Measurements from ENCODE around the gene RPF1.

RPF1 gene, protein sequence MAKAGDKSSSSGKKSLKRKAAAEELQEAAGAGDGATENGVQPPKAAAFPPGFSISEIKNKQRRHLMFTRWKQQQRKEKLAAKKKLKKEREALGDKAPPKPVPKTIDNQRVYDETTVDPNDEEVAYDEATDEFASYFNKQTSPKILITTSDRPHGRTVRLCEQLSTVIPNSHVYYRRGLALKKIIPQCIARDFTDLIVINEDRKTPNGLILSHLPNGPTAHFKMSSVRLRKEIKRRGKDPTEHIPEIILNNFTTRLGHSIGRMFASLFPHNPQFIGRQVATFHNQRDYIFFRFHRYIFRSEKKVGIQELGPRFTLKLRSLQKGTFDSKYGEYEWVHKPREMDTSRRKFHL

DNA sequence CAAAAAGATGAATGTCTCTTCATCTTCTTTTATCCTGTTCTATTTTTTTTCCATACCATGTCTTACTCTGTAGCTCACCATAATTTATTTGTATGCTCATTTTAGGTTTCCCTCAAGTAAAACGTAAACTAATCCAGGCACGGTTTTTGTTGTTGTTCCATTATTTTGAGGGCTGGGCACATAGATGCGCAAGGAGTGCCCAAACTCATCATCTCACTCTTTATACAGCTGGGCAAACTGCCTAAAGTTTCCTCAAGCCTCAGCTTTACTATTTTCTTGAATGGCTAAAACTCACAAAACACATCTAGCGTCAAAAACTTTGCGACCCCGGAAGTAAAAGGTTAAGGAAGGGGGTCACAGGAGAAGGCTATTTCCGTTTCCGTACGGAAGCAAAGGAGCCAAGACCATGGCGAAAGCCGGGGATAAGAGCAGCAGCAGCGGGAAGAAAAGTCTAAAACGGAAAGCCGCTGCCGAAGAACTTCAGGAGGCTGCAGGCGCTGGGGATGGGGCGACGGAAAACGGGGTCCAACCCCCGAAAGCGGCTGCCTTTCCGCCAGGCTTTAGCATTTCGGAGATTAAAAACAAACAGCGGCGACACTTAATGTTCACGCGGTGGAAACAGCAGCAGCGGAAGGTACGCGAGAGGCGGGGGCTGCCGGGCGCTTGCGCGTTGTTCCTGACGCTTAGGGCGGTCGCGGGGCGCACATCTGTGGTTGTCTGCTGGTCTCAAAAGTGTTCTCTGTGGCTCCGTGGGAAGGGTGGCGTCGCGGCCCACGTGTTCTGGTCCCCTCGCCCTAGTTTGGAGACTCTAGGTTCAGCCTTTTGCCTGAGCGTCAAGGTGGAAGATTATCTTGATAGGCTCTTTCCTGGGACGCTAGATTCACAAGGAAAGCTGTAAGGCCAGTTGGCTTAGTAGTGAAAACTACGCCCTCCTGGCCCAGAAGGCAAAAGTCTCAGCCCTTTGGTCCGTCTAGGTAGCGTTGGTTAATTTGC lies at the start of gene RPF1:
TSS of gene RPF1 (plus strand) at position 391 of the 993 bp plus-strand sequence. CDS start at position 407, 16 bp downstream.
- H4K20me1 ChIP-seq (ENCODE audit: low read depth, low read length): peaks cover 22% of the 10 kb centered on the region; the same call in 1 of the 2 replicates
- H3K4me2 ChIP-seq (ENCODE audit: low read depth, low read length, poor library complexity, severe bottlenecking): peak within 1 kb of the TSS; percentile 98
- H3K9me3 ChIP-seq (ENCODE audit: insufficient read depth, low read length): peaks cover 7% of the 10 kb centered on the region; the same call in 1 of the 2 replicates
- H3K9ac ChIP-seq (ENCODE audit: low read length): peak within 1 kb of the TSS; percentile 72
- H3K27ac ChIP-seq (ENCODE audit: low read depth, low read length): peak within 1 kb of the TSS; percentile 60
- H3F3A ChIP-seq (ENCODE audit: insufficient read depth): no peaks in the 10 kb centered on the region
- no peaks in the 10 kb centered on the region for H3K9me2 ChIP-seq (replicated peaks; ENCODE audit: insufficient read depth, low read length)
- H3K36me3 ChIP-seq (ENCODE audit: low read length): peaks cover 30% of the 10 kb centered on the region
- H3K79me2 ChIP-seq (ENCODE audit: insufficient read depth, low read length): peaks cover 51% of the 10 kb centered on the region
- H3K4me3 ChIP-seq (ENCODE audit: insufficient read depth, low read length, poor library complexity, severe bottlenecking): peak within 1 kb of the TSS; percentile 89
- no peaks in the 10 kb centered on the region for H3K27me3 ChIP-seq (ENCODE audit: low read length)
- H2AFZ ChIP-seq (ENCODE audit: low read depth, low read length, severe bottlenecking): peak within 1 kb of the TSS; percentile 93
- TF ChIP-seq, protein P1, sequence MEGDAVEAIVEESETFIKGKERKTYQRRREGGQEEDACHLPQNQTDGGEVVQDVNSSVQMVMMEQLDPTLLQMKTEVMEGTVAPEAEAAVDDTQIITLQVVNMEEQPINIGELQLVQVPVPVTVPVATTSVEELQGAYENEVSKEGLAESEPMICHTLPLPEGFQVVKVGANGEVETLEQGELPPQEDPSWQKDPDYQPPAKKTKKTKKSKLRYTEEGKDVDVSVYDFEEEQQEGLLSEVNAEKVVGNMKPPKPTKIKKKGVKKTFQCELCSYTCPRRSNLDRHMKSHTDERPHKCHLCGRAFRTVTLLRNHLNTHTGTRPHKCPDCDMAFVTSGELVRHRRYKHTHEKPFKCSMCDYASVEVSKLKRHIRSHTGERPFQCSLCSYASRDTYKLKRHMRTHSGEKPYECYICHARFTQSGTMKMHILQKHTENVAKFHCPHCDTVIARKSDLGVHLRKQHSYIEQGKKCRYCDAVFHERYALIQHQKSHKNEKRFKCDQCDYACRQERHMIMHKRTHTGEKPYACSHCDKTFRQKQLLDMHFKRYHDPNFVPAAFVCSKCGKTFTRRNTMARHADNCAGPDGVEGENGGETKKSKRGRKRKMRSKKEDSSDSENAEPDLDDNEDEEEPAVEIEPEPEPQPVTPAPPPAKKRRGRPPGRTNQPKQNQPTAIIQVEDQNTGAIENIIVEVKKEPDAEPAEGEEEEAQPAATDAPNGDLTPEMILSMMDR (IDR thresholded peaks at IDR 0.05; ENCODE audit: insufficient read depth, low read length, poor library complexity, severe bottlenecking): no peak
- no peak for TF ChIP-seq EZH2phosphoT487 (conservative IDR thresholded peaks at IDR 0.05; ENCODE audit: low read length)

DNA sequence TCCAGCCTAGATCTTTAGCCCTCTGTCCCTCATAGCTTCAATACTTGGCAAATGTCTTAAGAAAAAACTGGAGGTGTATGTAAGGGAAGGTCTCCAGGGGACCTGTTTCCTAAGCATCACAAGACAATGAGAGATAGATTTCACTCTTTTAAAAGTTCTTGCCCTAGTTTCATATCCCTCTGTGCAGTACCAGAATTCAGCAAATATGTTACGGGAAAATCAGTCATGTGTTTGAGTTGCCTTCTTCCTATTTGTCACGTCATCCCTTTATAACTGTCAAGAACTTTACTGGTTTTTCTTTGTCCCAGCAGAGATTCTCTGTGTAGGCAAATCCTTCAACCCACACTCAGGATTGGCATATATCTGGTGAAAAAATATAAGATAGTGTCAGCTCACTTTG lies 48.5 kb upstream of the RPF1 start:
- Histone ChIP-seq H3K79me2 (ENCODE audit: insufficient read depth, low read length) (no peaks in the 10 kb centered on the region), H4K20me1 (ENCODE audit: low read depth, low read length) (no peaks in the 10 kb centered on the region), H3K36me3 (ENCODE audit: low read length) (no peaks in the 10 kb centered on the region), H3K27me3 (ENCODE audit: low read length) (no peaks in the 10 kb centered on the region), H3K4me2 (ENCODE audit: low read depth, low read length, poor library complexity, severe bottlenecking) (no peak overlapping the region), H3F3A (ENCODE audit: insufficient read depth) (no peaks in the 10 kb centered on the region), H3K9me3 (ENCODE audit: insufficient read depth, low read length) (no peaks in the 10 kb centered on the region), H3K9me2 (replicated peaks; ENCODE audit: insufficient read depth, low read length) (no peaks in the 10 kb centered on the region), H3K27ac (ENCODE audit: low read depth, low read length) (no peak overlapping the region), H2AFZ (ENCODE audit: low read depth, low read length, severe bottlenecking) (no peak overlapping the region), H3K9ac (ENCODE audit: low read length) (no peak overlapping the region), H3K4me3 (ENCODE audit: insufficient read depth, low read length, poor library complexity, severe bottlenecking) (no peak overlapping the region)
- TF ChIP-seq, protein P1 (IDR thresholded peaks at IDR 0.05; ENCODE audit: insufficient read depth, low read length, poor library complexity, severe bottlenecking): no peak
- TF ChIP-seq EZH2phosphoT487 (conservative IDR thresholded peaks at IDR 0.05; ENCODE audit: low read length): no peak

DNA sequence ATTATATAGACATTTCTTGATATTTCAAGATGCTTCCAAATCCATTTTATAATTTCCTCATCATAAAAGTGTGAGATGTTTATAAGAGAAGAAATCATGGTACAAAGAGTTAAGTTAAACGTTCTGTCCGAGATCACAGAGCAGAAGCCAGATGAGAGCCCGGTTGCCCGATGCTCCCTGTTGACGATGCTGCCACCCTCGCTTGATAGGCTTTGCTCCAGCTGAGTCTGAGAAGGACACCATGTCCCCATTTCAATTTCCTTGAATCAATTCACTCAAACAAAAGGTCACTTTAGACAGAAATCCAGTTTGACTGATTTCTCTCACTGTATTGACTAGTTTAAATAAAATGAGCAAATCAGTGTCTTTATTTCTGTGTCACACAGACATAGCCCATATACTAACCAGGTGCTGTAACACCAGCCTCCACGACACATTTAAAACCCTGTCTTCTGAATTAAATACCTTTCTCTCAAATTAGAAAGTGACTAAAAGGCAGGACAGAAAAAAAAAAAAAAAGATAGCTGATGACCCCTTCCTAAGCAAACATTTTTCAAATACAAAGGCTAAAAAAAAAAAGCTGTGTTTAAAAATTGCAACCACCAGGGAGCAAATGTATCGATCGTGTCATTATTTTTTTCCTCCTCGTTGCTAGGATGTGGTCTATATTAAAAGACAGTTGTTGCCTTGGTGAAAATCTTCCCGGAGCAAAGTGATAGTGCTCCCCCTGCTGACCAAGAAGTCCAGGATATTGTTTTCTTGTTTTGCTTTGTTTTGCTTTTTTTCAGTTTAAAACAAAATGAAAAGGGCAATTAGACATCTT lies 45.6 kb upstream of the RPF1 start:
- peak overlapping the region; percentile 90 for H2AFZ ChIP-seq (ENCODE audit: low read depth, low read length, severe bottlenecking)
- H3K79me2 ChIP-seq (ENCODE audit: insufficient read depth, low read length): no peaks in the 10 kb centered on the region
- no peaks in the 10 kb centered on the region for H3K9me3 ChIP-seq (ENCODE audit: insufficient read depth, low read length)
- H3K27ac ChIP-seq (ENCODE audit: low read depth, low read length): no peak overlapping the region
- H3K9ac ChIP-seq (ENCODE audit: low read length): peak overlapping the region; percentile 20; the same call in 1 of the 2 replicates
- H3K36me3 ChIP-seq (ENCODE audit: low read length): no peaks in the 10 kb centered on the region
- H3K4me3 ChIP-seq (ENCODE audit: insufficient read depth, low read length, poor library complexity, severe bottlenecking): peak overlapping the region; percentile 43
- peak overlapping the region; percentile 68 for H3K4me2 ChIP-seq (ENCODE audit: low read depth, low read length, poor library complexity, severe bottlenecking)
- no peaks in the 10 kb centered on the region; the same call in 1 of the 2 replicates for H3F3A ChIP-seq (ENCODE audit: insufficient read depth)
- TF ChIP-seq EZH2phosphoT487 (conservative IDR thresholded peaks at IDR 0.05; ENCODE audit: low read length): no peak
- TF ChIP-seq, protein P1 (IDR thresholded peaks at IDR 0.05; ENCODE audit: insufficient read depth, low read length, poor library complexity, severe bottlenecking): peak; percentile 67
- H3K27me3 ChIP-seq (ENCODE audit: low read length): no peaks in the 10 kb centered on the region
- no peaks in the 10 kb centered on the region for H3K9me2 ChIP-seq (replicated peaks; ENCODE audit: insufficient read depth, low read length)
- H4K20me1 ChIP-seq (ENCODE audit: low read depth, low read length): no peaks in the 10 kb centered on the region

All from SU-DHL-6 (cell line).